Ectodermal cell (in vitro differentiated cells): ENCODE results near the gene ATG10.

ENCODE experiments used
- H3K27ac ChIP-seq: 2 replicates; pipeline ENCODE4 v1.7.0; 2013; ENCODE audit warnings: mild to moderate bottlenecking, low read depth, low read length; ENCODE audit not compliant: insufficient read depth, poor library complexity, severe bottlenecking
- H3K27me3 ChIP-seq: 2 replicates; pipeline ENCODE4 v1.7.0; 2013; ENCODE audit warnings: mild to moderate bottlenecking, low read length; ENCODE audit not compliant: insufficient read depth, control insufficient read depth, poor library complexity, severe bottlenecking
- H3K36me3 ChIP-seq: one replicate; pipeline ENCODE4 v1.7.0; 2013; ENCODE audit warnings: low read length; ENCODE audit not compliant: control insufficient read depth, insufficient read depth
- H3K4me1 ChIP-seq: one replicate; pipeline ENCODE4 v1.7.0; 2013; ENCODE audit warnings: low read length; ENCODE audit not compliant: control insufficient read depth, insufficient read depth
- H3K4me3 ChIP-seq: 2 replicates; pipeline ENCODE4 v1.7.0; 2013; ENCODE audit warnings: low read depth, low read length, control low read depth; ENCODE audit not compliant: insufficient read depth
- H3K9me3 ChIP-seq: 2 replicates; pipeline ENCODE4 v1.7.0; 2013; ENCODE audit warnings: mild to moderate bottlenecking, low read length, moderate library complexity; ENCODE audit not compliant: control insufficient read depth
- WGBS, 2 experiments: methylation state at CpG; one replicate each; pipeline ENCODE4 v1.1.7; 2013; ENCODE audit warnings: missing lambda C conversion rate in 2 of 2; 5-methylcytosine and 5-hydroxymethylcytosine counted together

The ATG10 gene

GRCh38 chr5:82301190-82301589 is 329.4 kb downstream of the ATG10 start:
- Histone ChIP-seq H3K9me3 (no peaks in the 10 kb centered on the region), H3K4me1 (peaks cover 10% of the 10 kb centered on the region), H3K27ac (no peak overlapping the region), H3K36me3 (no peaks in the 10 kb centered on the region), H3K27me3 (no peaks in the 10 kb centered on the region), H3K4me3 (no peak overlapping the region)
- 71 to 93% methylated on average over 3 of the region's 3 CpGs for WGBS, 2 experiments
